Right lobe of liver (tissue), 4 donors: ENCODE data around the gene CYP4F12.

Experiments
- POLR2A ChIP-seq: fragments of 450-650 bp; IDR thresholded peaks from one replicate; pipeline ENCODE4 v1.6.1; 2017; ENCODE audit warnings: antibody characterized with exemption, mild to moderate bottlenecking
- TF ChIP-seq, protein P1 (sequence below), 4 donors: fragments of 200-600 bp in 3 of 4; fragments of 450-650 bp in 1 of 4; IDR thresholded peaks; one replicate each; pipeline versions ENCODE4 v1.5.1 to v1.8.0; 2016 to 2022; ENCODE audit warnings: antibody characterized with exemption in 4 of 4, mild to moderate bottlenecking in 2 of 4
- donor health status: DM: no; HTN: no; CAD: no.
- donor health status: DM: no; HTN: no; CAD: no.
- donor health status: DM: no; HTN: yes; CAD: no.

DNA sequence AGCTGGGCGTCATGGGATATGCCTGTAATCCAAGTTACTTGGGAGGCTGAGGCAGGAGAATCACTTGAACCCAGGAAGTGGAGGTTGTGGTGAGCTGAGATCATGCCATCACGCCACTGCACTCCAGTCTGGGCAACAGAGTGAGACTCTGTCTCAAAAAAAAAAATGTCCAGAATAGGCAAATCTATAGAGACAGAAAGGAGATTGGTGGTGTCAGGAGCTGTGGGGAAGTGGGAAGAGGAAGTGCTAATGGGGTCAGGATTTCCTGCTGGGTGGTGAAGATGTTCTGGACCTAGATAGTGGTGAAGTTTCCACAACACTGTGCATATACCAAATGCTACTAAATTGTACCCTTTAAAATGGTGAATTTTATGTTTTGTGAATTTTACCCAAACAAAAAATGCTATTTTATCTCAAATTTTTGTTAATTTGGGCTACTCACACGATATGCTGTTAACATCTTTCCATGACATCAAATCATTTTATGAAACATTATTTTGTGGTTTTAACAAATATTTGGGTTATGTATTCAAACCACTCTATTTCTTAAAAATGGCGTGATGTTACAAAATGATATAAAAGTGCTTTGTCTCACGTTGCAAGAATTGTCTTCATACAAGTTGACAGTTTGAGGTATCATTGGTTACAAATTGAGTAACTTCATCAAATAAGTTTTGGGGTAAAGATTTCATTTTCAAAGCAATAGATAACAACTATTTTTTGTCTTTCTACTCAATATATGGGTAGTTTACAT lies 39.6 kb upstream of the CYP4F12 start:
- TF ChIP-seq, protein P1, sequence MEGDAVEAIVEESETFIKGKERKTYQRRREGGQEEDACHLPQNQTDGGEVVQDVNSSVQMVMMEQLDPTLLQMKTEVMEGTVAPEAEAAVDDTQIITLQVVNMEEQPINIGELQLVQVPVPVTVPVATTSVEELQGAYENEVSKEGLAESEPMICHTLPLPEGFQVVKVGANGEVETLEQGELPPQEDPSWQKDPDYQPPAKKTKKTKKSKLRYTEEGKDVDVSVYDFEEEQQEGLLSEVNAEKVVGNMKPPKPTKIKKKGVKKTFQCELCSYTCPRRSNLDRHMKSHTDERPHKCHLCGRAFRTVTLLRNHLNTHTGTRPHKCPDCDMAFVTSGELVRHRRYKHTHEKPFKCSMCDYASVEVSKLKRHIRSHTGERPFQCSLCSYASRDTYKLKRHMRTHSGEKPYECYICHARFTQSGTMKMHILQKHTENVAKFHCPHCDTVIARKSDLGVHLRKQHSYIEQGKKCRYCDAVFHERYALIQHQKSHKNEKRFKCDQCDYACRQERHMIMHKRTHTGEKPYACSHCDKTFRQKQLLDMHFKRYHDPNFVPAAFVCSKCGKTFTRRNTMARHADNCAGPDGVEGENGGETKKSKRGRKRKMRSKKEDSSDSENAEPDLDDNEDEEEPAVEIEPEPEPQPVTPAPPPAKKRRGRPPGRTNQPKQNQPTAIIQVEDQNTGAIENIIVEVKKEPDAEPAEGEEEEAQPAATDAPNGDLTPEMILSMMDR (IDR thresholded peaks at IDR 0.05): no peak
- TF ChIP-seq POLR2A: no peak
